ENCODE measurements around the gene NANOS3.
A peak's percentile ranks its signal among the peaks of the same experiment; 100 is the strongest.

- TF ChIP-seq CTCF (IDR thresholded peaks at IDR 0.05): no peak
- peak in 1 of 2 donors; percentile 67 for TF ChIP-seq POLR2A (IDR thresholded peaks at IDR 0.05)
These were observed 26.7 kb upstream of the NANOS3 start for GRCh38 chr19:13849991-13850909.
